Colonic mucosa (tissue), 4 donors: ENCODE measurements around the gene FBXW8. TPM values are rescaled to one million over a fixed set of nuclear protein-coding genes. Genes with fewer than 3 reads are reported as not detected.

Source experiments
- DNase-seq: peaks from one replicate; pipeline ENCODE4 v3.0.0-alpha.2; 2020
- H3K27ac ChIP-seq: fragments of 200-600 bp; one replicate; pipeline ENCODE4 v1.8.0; 2021
- H3K27me3 ChIP-seq: fragments of 200-600 bp; one replicate; pipeline ENCODE4 v1.8.0; 2021
- H3K36me3 ChIP-seq: fragments of 200-600 bp; one replicate; pipeline ENCODE4 v1.8.0; 2021
- H3K4me1 ChIP-seq: fragments of 200-600 bp; one replicate; pipeline ENCODE4 v1.8.0; 2021; ENCODE audit warnings: mild to moderate bottlenecking
- H3K4me3 ChIP-seq: fragments of 200-600 bp; one replicate; pipeline ENCODE4 v1.8.0; 2021
- H3K9ac ChIP-seq, 2 donors: one replicate each; pipeline ENCODE4 v1.7.0; 2013; ENCODE audit warnings: control low read depth in 2 of 2, low read depth in 2 of 2, low read length in 2 of 2
- H3K9me3 ChIP-seq: fragments of 200-600 bp; one replicate; pipeline ENCODE4 v1.8.0; 2021
- CTCF ChIP-seq: fragments of 200-600 bp; IDR thresholded peaks from one replicate; pipeline ENCODE4 v1.8.0; 2022; ENCODE audit warnings: antibody characterized with exemption, mild to moderate bottlenecking
- intact Hi-C: fragments of 100-400 bp; cut with DNase I; formaldehyde crosslinking; loops from one replicate; pipeline ENCODE4 v1.14.1; 2022
- total RNA-seq, 2 donors: library from RNA; stranded (reverse); fragmentation: NEBNext Ultra II Directional in 1 of 2; extraction: Animal tissue kit (Norgen Biotek cat#: 25700) in 1 of 2; gene quantifications; one replicate each; pipeline ENCODE4 v1.2.1, GENCODE V29; 2021
- donor health status: healthy.
- donor health status: DM: no; HTN: no; CAD: no.
- donor health status: DM: no; HTN: no; CAD: no.

Gene FBXW8
- total RNA-seq, 2 donors from 2014 or later, result 11.1 to 13.7 TPM

- no peaks in the 10 kb centered on the region for H3K36me3 ChIP-seq
- no peaks in the 10 kb centered on the region for H3K4me1 ChIP-seq
- intact Hi-C loops, result no loop called here
- H3K4me3 ChIP-seq, result no peak overlapping the region
- no peak for DNase-seq
- H3K27ac ChIP-seq, result no peak overlapping the region
- H3K9ac ChIP-seq, result no peak overlapping the region
- no peak for TF ChIP-seq CTCF
- H3K9me3 ChIP-seq, result no peaks in the 10 kb centered on the region
- no peaks in the 10 kb centered on the region for H3K27me3 ChIP-seq
Measured at GRCh38 chr12:116933512-116934246, 22.9 kb downstream of the FBXW8 start.

- Histone ChIP-seq H3K27ac (no peak overlapping the region), H3K9ac (no peak overlapping the region), H3K4me1 (no peaks in the 10 kb centered on the region), H3K4me3 (no peak overlapping the region), H3K27me3 (no peaks in the 10 kb centered on the region), H3K36me3 (no peaks in the 10 kb centered on the region), H3K9me3 (no peaks in the 10 kb centered on the region)
- TF ChIP-seq CTCF, result no peak
- DNase-seq, result no peak
- intact Hi-C loops, result no loop called here
Measured at GRCh38 chr12:116934908-116935705, 24.4 kb downstream of the FBXW8 start.

GRCh38 chr12:116937640-116938039 is 26.9 kb downstream of the FBXW8 start:
- H3K4me3 ChIP-seq, result no peak overlapping the region
- no peaks in the 10 kb centered on the region for H3K9me3 ChIP-seq
- H3K27me3 ChIP-seq, result no peaks in the 10 kb centered on the region
- no peak overlapping the region for H3K9ac ChIP-seq
- no peaks in the 10 kb centered on the region for H3K36me3 ChIP-seq
- no peak for TF ChIP-seq CTCF
- DNase-seq, result no peak
- H3K4me1 ChIP-seq, result no peaks in the 10 kb centered on the region
- intact Hi-C loops, result no loop called here
- H3K27ac ChIP-seq, result no peak overlapping the region

- Histone ChIP-seq H3K27me3 (no peaks in the 10 kb centered on the region), H3K27ac (no peak overlapping the region), H3K9ac (no peak overlapping the region), H3K36me3 (no peaks in the 10 kb centered on the region), H3K4me1 (no peaks in the 10 kb centered on the region), H3K9me3 (no peaks in the 10 kb centered on the region), H3K4me3 (no peak overlapping the region)
- TF ChIP-seq CTCF, result no peak
- intact Hi-C loops, result no loop called here
- DNase-seq, result no peak
Measured at GRCh38 chr12:116939734-116940133, 29.0 kb downstream of the FBXW8 start.

GRCh38 chr12:116941188-116941587 is 30.4 kb downstream of the FBXW8 start:
- DNase-seq, result no peak
- no peak for TF ChIP-seq CTCF
- H3K27ac ChIP-seq, result no peak overlapping the region
- H3K4me1 ChIP-seq, result no peaks in the 10 kb centered on the region
- H3K4me3 ChIP-seq, result no peak overlapping the region
- intact Hi-C loops, result no loop called here
- no peaks in the 10 kb centered on the region for H3K27me3 ChIP-seq
- H3K9ac ChIP-seq, result no peak overlapping the region
- no peaks in the 10 kb centered on the region for H3K36me3 ChIP-seq
- H3K9me3 ChIP-seq, result no peaks in the 10 kb centered on the region
